ENCODE measurements around the gene TMEM239.
"Not testable (repeated sequence)": the region's sequence is repeated elsewhere in the genome, so short reads cannot be mapped to it uniquely, and the experiment has no call there.

Gene TMEM239

DNA sequence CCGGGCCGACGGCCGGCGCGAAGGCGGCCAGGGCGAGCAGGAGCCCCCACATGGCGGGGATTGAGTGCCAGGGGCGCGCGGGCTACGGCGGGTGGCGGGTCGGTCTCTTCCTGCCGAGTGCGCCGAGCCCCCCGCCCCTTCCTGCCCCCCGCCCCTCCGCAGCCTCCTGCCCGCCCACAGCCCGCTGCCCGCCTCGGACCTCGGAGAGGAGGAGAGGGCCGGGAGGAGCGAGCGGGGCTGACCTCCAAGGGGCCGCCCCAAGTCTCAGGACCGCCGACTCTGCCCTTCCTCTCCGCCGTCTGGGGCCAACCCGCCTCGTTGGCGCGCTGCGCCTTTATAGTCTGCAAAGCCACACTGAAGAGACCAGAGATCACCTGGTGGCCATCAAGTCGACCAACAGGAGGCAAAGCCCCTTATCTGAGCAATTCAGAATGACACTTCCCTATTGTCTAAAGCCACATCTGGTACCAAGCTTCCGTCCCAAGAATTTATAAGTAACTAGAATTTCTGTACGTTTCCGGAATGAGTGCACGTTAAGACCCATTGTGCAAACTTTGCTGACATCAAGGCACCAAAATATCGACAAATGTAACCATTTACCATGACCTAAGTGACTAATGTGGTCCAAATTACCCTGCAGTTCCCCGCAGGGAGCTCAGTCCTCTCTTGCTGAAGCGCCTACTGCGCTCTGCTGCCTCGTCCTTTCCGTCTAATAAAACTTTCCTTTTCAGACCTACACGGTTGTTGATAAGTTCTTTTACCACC is 15.5 kb upstream of the TMEM239 start, which contains the start of gene CPXM1:
Gene CPXM1, minus strand, starts transcription at position 107 of the 765 bp plus-strand sequence. Its CDS starts 55 bp downstream, at position 52.
- no peak for DNase-seq

DNA sequence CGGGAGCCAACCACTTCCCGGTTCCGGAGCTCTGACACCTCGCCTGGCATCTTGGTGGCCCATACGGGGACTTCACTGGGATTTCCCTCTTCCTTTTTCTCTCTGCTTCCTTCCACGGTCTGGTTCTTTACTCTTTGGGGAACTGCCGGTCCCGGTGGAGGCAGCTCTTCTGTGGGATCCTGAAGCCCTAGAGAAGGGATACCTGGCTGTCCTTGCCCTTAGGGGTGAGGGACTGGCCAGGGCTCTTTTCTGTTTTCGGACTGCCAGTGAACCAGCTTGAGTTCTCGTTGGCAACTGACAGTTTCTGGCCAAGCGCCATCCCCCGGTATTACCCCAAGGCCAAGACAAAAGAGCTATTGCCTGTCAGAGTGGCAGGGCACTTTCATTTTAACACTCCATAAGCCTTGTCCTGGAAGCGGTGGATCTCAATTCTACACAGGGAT is 14.9 kb upstream of the TMEM239 start:
- no peak for DNase-seq

DNA sequence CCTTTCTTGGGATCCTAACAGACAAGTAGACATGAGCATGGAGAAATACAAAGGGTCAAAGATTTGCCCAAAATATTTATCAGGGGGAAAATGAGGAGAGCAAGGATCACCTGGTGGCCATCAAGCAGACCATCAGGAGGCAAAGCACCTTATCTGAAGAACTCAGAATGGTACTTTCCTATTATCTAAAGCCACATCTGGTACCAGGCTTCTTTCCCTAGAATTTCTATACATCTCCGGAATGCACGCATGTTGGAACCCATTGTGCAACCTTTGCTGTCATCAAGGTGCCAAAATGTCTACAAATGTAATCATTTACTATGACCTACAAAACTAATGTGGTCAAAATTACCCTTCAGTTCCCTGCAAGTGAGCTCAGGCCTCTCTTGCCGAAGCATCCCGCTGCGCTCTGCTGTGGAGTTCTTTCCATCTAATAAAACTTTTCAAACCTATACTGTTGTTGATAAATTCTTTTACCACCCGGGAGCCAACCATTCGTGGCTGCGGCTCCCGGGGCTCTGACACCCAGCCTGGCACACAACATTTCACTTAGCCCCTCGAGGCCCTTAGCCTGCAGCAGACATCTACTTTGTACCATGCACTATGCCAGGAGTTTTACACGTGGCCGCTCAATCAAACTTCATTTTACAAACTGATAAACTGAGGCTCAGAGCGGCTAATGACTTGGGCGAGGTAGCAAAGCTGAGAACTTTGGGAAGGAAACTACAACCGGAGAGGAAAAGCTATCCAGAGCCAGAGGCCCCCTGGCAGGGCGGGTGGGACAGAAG is 11.9 kb upstream of the TMEM239 start:
- no peak for DNase-seq

DNA sequence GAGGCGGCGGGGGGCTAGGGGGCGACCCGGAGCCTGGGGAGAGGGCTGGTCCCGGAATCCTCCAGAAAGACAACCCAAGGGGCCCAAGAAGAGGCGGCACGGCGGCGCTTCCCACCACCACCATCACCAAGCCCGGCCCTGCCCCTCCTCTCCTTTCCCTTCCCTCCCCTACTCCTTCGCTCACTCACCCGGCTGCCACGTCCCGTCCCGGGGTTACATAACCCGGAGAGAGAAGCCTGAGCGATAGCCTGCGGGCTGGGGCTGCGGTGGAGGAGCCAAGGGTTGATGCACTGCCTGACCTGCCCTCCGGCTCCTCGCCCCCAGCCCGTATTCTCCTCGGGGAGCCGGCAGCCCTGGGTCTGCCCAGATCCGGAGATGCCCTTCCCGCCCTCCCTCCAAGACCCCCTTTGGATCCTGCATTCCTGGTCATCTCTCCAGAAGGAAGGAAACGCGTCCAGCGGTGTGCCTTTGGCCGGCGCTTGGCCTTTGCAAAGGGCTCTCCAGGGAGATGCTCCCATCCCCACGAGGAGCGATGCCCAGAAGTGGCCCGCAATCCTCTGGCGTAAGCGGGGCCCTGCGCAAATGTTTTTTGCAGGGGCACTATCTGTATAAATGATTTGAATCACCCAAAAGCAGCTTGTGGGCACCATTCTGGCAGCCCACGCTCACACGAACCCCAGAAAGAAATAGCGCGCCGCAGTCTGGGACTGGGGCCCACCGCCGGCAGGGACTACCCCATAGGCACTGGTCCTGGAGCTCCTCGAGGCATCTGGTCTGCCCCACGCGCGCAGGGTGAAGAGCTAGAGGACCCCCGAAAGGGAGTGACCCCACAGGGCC is 11.1 kb upstream of the TMEM239 start:
- DNase-seq, result no peak

DNA sequence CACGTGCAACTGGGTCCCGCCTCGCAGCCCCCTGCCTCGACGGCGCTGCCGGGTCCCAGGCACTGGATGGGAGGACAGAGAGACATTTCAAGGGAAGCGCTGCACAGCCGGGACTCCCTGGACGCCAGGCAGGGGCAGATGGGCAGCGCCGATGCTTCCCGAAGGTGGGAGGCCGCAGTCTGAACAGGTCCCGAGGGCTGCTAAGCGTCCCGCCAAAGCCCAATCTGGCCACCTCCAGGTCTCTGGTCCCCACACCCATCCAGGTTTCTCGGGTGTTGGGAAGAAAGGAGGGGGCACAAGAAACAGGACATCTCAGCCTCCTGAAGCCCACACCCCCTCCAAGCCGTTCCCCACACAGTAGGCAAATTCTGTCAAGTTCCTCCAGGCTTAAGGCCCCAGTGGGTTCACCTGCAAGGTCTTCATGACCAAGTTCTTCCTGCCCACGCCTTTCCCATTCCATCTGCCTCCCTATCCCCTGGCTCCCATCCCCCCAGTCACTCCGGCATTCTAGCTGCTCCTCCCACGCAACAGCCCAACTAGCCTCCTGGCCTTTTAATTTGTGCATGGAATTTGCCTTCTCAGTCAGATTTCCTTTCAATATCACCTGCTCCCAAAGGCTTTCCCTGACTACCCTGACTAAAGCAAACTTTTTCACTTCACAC is 10.3 kb upstream of the TMEM239 start:
- no peak for DNase-seq

DNA sequence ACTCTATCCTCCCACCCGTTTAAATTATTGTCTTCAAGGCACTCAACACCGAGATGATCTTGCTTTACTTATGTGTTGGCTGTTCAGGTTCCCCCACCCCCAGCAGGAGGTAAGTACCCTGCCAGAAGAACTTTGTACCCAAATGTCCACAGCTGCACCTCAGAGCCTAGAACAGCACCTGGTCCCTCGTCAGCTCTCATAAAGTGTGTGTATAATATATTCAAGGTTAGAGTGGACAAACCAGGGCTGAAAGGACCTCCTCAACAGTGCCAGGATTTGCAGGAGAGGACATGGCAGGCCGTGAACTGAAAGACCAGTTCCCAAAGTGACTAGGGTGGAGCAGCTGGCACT is 9.8 kb upstream of the TMEM239 start:
- no peak for DNase-seq

DNA sequence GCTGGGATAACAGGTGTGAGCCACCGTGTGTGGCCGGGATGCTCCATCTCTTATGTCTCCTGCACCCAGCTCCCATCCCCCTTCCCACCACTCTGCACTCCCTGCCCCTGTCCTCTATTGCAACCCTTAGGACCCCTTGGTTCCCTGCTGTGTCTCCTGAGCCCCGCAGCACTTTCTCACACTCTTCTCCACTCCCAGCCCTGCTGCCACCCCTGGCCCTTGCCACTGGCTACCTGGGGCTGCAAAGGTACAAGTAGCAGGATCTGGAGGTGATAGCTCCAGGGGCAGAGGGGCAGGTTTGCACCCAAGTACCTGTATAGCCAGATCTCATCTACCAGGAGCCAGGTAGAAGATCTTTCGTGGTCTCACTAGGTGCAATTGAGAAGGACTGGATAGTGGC is 9.1 kb upstream of the TMEM239 start:
- no peak for DNase-seq

DNA sequence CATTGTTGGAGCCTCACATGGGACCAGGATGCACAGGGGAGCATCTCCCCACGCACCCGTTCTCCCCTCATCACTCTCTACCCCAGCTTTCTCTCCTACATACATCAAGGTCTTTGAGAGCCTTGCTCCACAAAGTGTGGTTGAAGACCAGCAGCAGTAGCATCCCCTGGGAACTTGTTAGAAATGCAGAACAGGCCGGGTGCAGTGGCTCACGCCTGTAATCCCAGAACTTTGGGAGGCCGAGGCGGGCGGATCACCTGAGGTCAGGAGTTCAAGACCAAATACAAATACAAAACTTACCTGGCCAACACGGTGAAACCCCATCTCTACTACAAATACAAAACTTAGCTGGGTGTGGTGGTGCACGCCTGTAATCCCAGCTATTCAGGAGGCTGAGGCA is 8.2 kb upstream of the TMEM239 start:
- not testable (repeated sequence) for DNase-seq

DNA sequence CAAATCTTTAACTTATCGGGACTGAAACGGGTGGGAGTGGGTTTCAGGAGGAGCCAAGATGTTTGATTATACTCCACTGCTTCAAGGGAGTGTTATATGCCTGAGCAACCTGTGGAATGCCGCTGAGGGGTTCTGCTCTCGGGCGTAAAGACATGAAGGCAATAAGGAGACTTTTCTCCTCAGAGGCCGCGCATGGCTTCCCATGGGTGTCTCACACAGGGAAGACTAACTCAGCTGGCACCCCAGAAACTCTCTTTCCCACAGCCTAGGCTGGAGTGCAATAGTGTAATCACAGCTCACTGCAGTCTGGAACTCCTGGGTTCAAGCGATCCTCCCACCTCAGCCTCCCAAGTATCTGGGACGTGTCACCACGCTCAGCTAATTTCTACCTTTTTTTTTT is 6.5 kb upstream of the TMEM239 start:
- DNase-seq, result no peak

DNA sequence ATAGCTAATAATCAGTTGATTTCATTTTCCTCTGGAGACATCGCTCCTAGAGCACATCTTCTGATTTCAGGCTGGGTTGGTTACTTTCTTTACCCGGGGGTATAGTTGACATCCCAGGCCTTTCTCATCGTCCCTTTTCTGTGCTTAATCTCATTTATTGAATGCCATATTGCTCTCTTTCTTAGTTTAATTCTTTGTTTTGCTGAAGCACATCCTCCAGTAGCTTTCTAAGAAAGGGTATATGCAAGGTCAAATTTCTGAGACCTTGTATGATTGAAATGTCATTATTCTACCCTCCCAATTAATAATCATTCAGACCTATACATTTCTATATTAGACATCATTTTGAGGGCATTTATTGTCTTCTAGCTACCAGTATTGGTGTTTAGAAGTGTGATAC is 4.0 kb upstream of the TMEM239 start:
- DNase-seq, result no peak

DNA sequence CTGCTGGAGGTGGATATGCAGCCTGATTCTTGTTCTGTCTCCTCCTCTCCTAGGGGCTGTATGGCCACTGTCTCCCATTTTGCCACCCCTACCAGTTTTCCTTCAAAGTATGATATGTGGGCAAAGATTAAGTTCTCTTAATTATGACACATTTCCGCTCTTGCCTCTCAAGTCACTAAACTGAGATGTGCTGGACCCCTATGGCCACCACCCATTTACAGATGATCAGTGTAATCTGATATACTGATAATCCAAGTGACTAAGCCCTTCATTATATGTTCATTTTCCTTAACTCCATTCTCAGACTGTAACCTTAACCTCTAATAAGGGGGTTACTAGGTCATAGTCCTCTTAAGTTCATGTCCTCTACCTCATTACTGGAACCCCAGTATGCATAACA is 2.1 kb upstream of the TMEM239 start:
- no peak for DNase-seq

DNA sequence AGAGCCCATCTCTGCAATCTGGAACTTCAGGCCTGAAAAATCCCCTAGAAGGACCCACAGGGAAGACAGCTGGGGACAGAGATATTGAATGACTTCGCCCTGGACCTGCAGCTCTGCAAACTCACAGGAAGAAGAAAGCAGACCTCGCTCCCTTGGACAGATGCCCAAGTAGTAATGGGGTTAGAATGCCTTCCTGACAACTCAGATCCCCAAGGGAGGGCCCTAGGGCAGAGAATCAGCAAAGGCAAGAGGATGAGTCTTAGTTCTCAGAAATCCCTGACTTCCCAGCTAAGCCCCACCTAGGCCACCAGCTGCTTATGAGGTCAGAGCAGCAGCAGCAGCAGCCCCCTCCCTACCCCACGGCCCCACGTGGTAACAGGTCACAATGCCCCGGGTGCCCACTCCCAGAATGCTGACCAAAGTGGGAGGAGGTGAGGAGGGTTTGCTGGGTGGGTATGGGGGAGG is 1.5 kb upstream of the TMEM239 start, which contains the start of gene C20orf141:
Gene C20orf141, plus strand, starts transcription at position 401 of the 465 bp plus-strand sequence. CDS start 198 bp downstream, outside the sequence.
- DNase-seq, result no peak

DNA sequence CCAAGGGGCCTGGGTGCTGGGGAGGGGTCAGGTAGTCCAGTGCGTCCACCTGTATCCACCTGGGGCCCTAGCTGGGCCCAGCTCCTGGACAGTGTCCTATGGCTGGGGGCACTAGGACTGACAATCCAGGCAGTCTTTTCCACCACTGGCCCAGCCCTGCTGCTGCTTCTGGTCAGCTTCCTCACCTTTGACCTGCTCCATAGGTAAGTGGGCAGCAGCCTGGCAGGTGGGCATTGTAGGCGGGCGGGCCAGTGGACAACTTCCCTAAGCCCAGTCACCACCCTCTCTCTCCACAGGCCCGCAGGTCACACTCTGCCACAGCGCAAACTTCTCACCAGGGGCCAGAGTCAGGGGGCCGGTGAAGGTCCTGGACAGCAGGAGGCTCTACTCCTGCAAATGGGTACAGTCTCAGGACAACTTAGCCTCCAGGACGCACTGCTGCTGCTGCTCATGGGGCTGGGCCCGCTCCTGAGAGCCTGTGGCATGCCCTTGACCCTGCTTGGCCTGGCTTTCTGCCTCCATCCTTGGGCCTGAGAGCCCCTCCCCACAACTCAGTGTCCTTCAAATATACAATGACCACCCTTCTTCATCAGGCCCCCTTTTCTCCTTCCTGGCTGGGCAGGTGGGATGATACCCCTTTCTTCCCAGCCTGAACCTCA is 793 bp upstream of the TMEM239 start:
- no peak for DNase-seq

DNA sequence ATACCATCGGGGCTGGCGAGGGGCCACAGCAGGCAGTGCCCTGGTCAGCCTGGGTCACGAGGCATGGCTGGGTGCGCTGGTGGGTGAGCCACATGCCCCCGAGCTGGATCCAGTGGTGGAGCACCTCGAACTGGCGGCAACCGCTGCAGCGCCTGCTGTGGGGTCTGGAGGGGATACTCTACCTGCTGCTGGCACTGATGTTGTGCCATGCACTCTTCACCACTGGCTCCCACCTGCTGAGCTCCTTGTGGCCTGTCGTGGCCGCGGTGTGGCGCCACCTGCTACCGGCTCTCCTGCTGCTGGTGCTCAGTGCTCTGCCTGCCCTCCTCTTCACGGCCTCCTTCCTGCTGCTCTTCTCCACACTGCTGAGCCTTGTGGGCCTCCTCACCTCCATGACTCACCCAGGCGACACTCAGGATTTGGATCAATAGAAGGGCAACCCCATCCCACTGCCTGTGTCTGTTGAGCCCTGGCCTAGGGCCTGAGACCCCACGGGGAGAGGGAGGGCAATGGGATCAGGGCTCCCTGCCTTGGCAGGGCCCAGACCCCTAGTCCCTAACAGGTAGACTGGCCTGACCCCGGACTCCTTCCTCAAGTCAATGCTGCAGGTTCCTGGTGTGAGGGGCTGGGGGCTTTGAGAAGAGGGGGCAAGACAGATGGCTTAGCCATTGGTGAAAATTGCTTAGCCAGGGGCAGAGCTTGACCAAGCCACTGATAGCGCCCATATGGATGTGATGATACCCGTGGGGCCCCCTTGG is 598 bp downstream of the TMEM239 start:
- DNase-seq, result no peak

DNA sequence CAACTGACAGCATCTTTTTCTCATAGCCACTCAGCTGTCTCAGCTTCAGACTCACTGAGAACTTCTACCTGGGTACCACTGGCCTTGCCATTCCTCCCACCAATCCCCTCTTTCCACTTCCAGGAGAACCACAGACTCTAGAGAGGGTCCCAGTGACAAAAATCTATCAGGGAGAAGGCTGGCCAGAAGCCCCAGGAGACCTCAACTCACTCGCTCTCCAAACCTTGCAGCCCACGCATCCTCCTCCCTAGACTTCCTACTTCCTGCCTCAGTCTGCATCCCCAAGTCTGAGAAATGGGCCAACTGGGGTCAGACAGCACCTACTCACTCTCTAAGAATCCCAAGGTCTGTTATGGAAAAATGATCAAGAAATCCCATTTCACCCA is 1.2 kb downstream of the TMEM239 start:
- DNase-seq, result no peak

DNA sequence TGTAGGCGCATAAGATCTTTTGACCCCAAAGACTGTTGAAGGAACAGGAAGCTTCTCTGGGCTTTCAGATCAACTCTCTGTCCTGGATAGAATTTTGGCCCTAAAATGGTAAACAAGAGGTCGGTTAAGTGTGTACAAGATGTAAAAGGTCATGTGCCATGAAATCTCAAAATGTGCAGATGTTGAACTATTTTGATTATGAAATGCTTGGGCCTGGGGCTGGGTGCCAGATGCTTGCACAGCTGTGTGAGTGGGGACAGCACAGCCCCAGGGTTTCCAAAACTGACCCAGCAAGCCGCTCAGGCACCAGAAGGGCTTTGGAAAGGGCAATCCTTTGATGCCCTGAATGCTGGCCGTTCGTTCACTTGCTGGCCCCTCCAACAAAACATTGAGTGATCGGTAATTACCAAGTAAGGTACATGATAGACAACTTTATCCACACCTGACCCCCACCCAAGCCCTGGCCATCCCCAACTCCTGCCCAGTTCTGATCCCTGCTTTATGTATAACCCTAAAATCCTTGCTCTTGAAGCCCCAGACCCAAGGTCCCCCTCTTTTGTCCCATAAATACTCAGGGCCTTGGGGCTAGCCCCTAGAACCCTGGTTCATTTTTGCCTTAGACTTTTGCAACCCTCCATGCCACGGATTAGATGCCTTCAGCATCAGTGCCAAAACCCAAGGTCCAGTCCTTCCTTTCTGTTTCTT is 1.9 kb downstream of the TMEM239 start:
- no peak for DNase-seq

DNA sequence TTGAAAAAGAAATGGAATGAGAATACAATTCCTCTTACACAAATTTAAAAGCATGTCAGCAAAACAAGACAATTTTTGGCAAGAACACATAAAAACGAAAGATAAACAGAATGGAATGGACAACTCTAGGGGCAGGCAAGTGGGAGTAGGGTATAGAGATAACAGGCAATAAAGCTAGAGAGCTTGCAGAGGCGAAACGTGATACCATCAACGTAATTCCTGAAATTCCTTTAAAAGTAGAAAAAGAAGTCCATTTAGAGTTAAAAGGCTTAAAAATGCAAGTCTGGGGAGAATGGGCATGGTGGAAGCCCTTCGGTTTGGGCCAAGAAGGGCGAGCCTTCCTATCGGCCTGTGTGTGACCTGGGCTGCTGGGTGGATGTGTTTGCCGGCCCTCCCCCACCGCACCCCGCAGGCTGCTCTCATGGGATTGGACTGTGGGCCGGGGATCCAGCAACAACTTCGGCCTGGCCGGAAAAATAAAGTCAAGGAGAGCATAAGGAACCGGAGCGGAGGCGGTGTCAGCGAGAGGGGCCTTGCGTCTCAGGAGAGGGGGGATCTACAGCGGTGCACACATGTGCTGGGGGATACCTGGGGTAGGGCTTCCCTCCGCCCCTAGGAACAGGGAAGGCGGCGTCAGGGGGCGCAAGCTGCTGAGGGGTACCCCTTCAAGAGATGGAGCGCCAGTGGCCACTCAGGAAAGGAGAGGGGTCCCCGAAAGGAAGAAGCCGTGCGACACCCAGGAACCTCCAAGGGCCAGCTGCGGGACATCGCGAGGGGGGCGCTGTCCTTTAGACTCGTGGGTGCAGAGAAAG is 4.1 kb downstream of the TMEM239 start:
- no peak for DNase-seq

DNA sequence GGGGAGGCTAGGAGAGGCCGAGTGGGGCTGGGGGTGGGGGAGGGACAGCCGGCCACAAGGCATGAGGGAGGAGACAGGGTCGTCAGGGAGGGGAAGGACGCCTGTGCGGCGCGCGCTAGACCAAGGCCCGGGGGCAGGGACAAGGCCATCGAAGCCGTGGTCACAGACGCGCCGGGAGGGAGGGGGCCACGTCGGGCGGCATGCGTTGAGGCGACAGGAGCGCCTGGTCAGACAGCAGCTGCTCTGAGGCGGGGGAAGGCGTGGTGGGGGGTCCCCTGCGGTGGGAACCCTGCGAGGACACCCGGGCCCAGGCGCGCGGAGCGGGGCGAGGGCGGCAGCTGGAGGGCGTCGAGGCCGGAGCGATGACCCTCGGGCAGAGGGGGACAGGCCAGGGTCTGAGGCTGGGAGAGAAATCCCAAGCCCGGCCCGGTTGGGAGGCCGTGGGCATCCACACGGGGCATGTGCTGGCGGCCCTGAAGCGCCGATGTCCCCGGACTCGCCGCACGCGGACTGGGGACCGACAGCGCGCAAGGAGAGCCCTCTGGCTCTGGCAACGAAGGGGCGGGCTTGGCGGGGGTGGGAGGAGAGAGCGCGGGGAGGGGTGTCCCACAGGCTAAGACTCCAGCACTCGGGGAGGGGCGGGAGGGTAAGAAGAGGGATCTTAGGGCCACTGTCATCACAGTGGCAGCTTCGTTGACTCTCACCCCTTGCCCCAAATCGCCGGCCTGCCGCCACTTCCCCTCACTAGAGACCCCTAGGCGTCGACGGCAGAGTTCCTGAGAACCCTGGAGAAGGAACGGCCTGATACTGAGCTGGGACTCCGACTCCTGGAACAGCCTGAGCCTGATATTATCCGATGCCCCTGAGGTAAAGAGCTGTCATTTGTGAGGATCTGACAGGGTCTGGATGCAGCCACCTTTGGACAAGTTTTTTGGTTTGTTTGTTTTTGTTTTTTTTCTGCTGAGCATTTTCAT is 5.0 kb downstream of the TMEM239 start:
- DNase-seq, result no peak
